Measurements from ENCODE around the gene DLGAP5.

Gene DLGAP5

DNA sequence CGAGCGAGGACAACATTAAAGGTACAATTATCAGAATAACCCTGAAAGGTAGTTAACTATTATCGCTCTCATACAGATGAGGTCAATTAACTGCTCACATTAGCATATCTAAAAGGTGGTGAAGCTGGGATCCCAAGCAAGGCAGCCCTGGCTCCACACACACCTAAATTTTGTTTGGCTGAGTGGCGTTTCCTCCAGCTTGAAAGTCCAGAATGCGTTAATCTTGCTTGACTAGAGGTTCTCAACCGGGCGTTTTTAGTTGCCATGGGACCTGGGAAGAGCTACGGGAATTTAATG is 531 bp downstream of the DLGAP5 start:
- DNase-seq (ENCODE audit: low read depth in 2 of 3, low spot score in 1 of 3): peak in 1 of 3 donors; percentile 8

DNA sequence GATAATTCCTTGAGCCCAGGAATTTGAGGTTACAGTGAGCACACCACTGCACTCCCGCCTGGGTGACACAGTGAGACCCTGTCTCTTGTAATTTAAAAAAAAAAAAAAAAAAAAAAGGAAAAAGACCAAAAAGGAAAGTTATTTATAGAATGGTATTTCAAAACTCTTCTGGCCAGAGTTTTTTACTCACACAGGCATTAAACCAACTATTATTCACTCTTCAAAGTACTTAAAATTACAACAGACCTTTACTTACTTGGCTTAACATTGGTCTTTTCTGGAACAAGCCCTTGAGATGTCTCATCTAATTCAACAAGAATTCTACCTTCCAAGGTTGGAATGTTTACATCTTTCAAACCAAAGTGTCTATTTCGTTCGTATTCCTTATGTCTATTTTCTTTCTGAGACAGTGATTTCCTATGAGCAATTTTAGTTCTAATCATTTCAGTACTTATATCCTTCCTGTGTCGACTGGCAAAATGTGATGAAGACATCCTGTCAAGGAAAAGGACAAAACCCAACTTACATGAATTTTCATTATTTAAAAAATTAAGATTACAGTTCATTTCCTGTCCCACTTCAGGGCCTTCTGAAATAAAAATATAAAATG is 2.6 kb downstream of the DLGAP5 start:
- no peak for DNase-seq (ENCODE audit: low read depth in 2 of 3, low spot score in 1 of 3)

DNA sequence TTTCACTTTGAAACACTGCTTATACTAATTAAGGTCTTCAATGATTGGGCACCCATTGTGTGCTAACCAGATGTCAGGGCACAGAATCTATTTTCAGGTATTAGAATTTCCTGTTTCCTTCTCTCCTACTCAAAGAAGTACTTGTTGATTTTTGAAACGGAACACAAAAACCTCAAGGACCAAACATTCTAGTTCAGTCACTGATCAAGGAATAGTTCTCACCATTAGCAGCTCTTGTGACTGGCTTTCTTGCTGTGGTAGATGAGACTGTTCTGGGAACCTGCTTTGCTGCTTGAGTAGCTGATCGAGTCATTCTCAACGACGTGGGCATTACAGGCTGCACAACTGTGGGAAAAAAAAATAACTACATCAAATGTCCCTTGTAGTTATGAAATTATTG is 11.0 kb downstream of the DLGAP5 start:
- DNase-seq (ENCODE audit: low read depth in 2 of 3, low spot score in 1 of 3): no peak

DNA sequence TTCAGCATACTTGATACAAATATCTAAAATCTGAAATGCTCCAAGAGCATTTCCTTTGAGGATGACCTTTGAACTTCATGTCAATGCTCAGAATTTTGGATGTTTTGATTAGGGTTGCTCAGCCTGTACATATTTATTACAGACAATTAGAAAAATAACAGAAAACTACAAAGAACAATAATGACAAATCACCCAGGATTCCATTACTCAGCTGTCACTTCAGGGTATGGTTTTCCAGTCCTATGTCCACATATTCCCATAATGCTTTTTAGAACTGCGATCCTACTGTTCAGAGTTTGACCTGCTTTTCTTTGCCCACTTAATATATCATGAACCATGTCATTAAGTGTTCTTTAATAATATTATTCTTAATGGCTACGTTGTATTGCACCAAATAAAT is 11.4 kb downstream of the DLGAP5 start:
- no peak for DNase-seq (ENCODE audit: low read depth in 2 of 3, low spot score in 1 of 3)

DNA sequence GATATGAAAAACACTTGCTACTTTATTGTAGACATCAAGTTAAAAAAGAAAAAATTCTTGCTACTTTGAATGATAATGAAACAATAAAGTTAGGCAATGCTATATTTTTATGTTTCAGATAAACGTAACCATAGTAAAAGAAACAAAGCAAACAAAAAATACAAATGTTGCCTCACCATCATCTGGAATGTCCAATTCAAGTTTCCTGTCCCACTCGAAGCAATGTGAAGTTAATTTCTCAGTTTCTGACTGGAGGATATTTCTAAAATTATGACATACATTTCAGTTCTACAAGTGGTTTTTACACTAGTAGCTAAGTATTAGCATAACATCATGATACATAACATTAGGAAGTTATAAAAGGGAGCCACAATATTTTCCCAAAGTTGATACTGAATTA is 20.9 kb downstream of the DLGAP5 start:
- no peak for DNase-seq (ENCODE audit: low read depth in 2 of 3, low spot score in 1 of 3)

DNA sequence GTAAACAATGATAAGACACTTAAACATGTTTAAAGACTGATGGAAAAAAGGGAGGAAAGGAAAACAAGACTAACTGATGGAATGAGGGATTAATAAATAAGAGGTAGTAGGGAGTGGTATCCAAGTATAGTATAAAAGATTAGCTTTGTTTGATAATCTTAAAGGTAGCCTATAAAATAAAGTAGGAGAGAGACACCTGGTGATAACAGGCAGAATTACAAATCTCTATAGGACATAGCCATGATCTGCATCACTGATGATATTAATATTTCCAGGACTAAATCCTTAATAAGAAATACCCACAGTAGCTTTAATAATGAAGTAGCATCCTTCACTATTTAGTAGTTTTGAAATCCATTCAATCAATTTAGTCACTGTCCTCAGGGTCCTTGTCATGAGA is 30.4 kb downstream of the DLGAP5 start:
- no peak for DNase-seq (ENCODE audit: low read depth in 2 of 3, low spot score in 1 of 3)

DNA sequence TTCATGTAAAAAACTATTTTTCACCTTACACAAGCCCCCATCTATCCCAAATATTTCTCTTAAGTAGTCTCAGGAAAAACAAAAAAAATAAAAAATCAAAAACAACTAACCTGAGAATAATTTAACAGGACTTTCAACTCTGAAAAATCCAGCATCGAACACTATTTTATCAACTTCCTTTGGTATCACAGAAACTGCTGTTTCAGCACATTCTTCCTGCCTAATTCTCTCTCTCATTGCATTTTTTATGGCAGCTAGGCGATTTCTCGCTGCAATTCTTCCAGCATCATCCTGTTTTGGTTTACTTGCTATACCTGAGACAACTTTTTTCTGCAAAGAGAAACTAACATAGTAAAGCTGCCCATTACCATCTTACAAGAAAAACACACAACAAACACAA is 33.0 kb downstream of the DLGAP5 start:
- DNase-seq (ENCODE audit: low read depth in 2 of 3, low spot score in 1 of 3): no peak

DNA sequence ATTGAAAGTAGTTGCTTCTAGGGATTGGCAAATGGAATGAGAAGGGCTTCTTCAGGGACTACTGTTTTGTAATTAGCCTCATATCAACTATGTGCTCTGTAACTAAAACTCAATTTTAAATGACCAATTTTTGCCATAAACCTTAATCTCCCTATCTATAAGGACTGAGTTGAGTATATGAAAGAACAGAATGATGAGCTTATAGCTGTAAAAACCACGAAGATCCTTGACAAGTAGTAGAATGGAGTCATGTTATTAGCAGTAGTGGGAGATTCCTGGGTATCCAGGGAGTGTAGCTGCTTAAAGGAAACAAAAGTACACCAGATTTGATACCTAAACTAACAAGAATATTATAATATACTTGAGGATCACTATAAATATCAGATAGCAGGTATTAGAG is 34.3 kb downstream of the DLGAP5 start:
- no peak for DNase-seq (ENCODE audit: low read depth in 2 of 3, low spot score in 1 of 3)

DNA sequence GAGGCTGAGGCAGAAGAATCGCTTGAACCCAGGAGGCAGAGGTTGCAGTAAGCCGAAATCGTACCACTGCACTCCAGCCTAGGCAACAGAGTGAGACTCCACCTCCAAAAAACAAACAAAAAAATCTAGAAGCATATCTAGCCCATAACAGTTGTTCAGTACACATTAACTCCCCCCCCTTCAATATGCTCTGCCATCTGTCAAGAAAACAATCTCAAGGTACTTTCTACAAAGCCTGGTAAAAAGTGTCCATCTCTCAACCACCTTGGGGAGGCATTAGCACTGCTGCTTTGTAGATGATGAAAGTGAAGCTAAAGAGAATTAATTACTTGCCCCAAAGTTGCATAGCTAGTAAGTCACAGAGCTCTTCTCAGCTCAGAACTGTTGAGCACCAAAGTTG is 37.4 kb downstream of the DLGAP5 start:
- DNase-seq (ENCODE audit: low read depth in 2 of 3, low spot score in 1 of 3): no peak

DNA sequence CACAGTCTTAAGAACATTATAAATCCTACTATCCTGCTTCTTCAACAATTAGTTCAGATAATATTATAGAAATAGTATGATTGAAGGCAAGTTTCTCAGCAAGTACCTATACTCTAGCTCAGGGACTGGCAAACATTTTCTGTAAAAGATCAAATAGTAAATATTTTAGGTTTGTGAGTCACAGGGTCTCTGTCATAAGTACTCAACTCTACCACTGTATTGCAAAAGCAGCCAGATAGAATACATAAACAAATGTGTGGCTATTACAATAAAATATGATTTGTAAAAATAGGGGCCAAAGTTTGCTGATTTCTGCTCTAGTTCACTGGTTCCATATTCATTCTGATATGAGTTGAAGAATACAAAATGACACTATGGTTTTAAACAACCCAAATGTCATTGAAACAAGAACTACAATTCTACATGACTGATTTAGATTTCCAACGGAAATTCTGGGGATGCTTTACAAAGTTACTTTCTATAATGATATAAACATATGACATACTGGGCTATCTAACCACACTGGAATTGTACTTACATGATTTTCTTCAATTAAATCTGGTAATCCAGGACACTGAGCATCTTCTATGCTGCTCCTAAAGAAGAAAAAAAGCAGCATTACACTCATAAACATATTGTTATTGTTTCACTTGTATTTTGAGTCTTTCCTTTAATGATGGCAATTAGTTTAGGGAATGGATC is 39.2 kb downstream of the DLGAP5 start:
- no peak for DNase-seq (ENCODE audit: low read depth in 2 of 3, low spot score in 1 of 3)

DNA sequence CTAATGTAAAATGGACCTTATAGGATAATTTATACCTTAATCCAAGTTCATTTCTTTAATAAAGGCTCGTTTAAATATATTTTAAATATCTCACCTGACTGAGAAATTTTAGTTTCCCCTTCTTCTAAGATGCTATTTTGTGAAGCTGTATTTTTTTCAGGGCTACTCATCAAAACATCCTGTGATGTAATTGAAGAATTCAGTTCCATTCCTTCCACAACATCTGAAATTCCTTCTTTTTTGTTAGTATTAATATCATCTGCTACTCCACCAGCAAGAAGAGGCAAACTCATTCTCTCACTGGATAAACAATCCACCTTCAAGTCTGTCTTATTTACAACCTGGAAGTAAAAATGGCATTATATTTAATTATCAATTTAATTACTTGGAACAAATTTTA is 39.8 kb downstream of the DLGAP5 start:
- no peak for DNase-seq (ENCODE audit: low read depth in 2 of 3, low spot score in 1 of 3)

DNA sequence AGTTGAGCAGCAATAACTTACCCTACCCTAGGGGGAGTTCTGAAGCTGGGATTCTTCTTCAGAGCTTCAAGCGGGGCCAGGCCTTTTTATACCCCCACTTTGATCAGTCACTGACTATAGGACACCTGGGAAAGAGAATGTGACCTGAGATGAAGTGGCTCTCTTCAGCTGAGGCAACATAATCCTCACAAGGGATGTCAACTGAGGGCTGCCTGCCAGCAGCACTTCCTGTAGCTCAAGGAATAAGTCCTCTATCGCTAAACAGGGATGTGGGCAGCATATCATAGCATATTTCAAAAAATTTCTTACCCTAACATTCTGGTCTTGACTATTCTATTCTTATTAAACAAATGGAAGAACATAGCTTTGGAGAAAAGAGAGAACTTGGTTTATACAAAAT is 45.0 kb downstream of the DLGAP5 start:
- DNase-seq (ENCODE audit: low read depth in 2 of 3, low spot score in 1 of 3): no peak

DNA sequence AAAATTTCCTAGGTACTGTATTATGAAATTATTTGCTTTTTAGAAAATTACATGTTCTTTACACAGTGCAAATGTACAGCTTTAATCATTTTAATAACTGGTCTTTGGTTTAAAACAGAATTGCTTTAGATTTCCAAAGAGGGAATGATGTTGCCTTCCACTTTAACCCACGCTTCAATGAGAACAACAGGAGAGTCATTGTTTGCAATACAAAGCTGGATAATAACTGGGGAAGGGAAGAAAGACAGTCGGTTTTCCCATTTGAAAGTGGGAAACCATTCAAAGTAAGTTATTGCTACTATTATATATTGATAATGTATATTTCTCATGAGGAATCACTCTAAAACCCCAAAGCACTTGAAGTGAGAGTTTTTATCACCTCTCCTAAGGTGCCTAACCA is 48.9 kb downstream of the DLGAP5 start:
- DNase-seq (ENCODE audit: low read depth in 2 of 3, low spot score in 1 of 3): no peak

DNA sequence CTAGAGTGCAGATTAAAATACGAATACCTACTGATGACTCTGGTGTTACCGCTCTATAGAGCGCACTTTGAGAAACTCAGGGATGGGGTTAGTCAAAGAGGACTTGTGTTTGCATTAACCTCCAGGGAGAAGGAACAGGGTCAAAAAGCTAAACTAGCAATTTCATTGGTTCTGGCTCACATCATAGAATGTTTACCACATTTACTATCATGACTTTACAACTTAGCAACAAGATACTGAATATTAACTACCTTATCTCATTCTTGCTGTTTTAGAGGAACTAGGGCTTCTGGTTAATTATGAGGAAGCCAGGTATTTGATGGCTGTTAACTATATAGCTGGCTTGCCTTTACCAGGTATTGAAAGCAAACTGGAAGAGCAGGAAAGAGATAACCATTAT is 49.6 kb downstream of the DLGAP5 start:
- no peak for DNase-seq (ENCODE audit: low read depth in 2 of 3, low spot score in 1 of 3)

DNA sequence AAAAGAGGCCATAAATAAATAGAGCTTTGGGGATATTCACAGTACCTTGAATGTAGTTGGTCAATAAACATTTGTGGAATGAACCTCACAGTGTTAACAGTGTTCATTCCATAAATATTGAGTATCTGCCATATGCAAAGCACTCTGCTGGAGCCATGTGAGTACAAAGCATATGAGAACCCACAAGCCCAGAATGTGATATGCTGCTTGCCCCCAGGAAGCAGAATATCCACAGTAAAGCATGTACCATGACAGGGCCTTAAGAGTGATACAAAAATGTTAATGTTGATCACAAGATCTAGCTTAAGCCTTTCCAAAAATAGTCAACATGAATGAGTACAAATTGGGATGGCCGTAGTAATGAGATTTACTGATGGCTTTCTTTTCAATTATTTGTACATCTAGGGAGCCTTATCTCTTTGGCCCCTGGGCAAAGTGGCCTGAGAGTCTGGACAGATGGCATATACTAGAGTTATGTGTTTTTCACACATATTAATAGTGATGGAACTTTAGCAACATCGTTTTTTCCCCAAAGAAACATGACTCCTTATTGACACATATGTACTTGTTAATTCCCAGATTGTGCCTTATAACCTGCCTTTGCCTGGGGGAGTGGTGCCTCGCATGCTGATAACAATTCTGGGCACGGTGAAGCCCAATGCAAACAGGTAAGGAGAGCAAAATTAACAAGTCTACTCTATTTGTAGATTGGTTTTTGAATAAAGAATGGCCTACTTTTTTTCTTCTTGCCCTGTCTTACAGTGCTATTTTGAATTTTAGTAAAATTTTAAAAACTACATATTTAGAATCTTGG is 51.5 kb downstream of the DLGAP5 start:
- no peak for DNase-seq (ENCODE audit: low read depth in 2 of 3, low spot score in 1 of 3)

DNA sequence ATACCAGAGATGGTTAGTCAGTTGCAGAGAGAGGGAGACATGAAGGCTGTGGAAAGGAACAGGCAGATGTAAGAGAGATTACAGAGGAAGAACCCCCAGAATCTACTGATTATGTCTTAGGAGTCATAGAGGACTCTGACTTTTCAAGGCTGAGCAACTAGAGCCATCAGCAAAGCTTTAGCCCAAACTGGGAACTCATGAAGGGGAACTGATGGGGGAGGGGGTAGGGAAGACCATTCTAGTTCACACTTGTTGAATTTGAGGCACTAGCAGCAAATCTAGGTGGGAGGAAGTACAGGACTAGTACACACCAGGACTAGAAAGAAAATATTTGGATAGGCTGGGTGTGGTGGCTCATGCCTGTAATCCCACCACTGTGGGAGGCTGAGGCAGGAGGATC is 52.2 kb downstream of the DLGAP5 start:
- no peak for DNase-seq (ENCODE audit: low read depth in 2 of 3, low spot score in 1 of 3)

DNA sequence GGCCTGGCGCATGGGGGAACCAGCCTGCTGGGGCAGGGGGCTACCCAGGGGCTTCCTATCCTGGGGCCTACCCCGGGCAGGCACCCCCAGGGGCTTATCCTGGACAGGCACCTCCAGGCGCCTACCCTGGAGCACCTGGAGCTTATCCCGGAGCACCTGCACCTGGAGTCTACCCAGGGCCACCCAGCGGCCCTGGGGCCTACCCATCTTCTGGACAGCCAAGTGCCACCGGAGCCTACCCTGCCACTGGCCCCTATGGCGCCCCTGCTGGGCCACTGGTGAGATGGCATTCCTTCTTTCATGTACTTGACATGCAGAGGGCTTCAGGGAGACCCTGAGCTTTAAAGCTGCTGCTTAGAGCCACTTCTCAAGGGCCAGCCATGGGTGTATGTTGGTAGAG is 53.3 kb downstream of the DLGAP5 start:
- DNase-seq (ENCODE audit: low read depth in 2 of 3, low spot score in 1 of 3): no peak

DNA sequence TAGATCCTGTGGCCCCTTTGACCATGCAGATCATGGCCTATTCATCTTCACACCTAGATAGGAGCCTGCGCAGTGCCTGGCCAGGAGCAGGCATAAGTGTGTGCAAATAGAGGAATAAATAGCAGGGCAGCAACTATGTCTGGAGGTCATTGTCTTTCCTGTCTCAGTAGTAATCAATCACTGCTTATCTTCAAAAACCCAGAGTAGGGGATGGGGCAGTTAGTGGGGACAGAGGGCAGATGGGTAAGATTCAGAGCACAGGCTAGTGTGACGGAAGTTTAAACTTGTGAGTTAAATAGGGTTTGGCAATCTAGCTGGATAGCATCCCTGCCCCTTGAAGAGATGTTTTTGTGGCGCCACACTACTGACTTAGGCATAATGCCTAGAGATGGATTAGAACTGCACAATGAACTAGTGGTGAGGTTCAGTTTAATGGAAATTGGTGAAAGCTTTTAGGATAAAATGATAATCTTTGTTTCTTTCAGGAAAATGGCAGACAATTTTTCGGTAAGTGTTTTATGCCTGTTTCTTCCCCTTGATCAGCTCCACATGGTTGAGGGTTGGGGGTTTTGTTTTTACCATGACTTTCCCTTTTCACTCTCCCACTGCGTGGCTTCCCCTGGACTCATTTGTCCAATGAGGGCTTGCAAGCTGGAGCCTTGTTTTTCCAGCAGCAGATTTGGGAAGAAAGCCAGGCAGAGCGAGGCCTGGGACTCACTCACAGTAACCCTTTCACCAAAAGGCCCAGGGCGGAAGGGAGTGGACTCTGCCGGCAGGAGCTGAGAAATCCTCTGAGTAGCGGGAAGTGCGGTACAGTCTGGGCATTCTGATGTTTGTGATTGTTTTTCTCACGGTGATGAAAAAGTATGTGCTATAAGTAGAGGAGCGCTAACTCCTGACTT is 54.2 kb downstream of the DLGAP5 start:
- no peak for DNase-seq (ENCODE audit: low read depth in 2 of 3, low spot score in 1 of 3)

DNA sequence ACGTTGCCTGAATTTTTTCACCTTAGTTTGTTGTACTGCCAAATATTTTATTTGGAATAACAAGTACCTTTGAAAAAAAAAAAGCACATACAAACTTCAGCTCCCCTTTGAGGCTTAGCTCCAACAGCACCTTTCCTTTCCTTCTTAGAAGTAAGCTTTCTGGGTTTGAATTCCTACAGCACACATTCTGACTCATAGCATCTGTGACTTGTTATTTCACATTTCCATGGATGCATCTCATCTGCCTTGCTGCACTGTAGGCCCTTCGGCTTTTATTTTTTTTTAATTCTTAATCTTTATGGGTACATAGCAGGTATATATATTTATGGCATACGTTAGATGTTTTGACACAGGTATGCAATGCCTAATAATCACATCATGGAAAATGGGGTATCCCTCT is 55.1 kb downstream of the DLGAP5 start:
- no peak for DNase-seq (ENCODE audit: low read depth in 2 of 3, low spot score in 1 of 3)

DNA sequence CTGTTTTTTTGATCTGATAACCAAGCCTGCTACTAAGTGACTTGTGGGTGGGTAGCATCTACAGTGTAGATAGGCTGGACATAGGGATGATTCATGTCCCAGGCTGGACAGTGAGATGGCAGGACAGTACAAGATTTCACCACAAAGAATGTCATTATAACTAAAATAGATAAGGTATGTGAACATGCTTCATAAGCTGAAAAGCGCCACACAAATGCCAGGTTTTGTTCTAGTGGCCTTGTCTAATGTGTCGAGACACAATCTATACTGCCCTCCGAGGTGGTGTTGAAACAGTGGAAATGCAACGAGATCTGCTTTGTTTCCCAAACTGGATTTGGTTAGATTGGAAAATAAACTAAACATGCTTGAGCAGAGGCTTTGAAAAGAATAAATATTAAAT is 58.0 kb downstream of the DLGAP5 start:
- no peak for DNase-seq (ENCODE audit: low read depth in 2 of 3, low spot score in 1 of 3)

DNA sequence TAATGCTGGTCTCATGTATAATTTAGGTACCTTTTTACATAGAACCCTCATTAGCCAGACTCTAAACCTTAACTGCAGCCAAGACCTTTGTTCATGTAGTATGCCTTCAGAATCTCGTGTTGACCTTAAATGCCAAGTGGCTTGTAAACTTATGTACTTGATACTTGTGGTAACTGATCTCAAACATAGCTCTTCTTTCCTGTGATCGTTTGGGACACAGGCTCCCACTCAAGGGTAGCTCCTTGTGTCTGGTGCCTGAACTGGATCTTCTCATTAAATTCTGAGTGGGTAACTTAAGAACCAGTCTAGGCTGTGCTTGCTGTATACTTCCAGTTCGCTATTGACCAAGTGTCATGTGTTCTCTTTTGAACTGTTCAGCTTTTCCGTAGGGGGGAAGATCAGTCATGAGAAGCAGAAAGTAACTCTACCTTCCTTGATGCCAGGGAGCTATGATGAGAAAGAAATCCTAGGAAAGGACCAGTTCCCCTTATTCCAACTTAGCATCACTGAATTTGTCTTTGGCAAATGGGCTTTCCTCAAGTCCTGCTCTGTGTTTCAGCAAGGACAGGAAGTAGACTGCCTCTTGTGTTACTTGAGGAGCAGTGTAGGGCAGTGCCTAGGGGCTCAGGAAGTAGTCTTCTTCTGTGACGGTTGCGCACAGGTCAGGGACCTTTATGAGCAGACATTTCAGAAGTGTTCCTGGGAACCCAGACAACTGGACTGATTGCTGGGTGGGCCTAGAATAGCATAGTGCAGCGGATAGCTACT is 59.8 kb downstream of the DLGAP5 start:
- no peak for DNase-seq (ENCODE audit: low read depth in 2 of 3, low spot score in 1 of 3)
